ENCODE data around the gene TM7SF2.
A peak's percentile ranks its signal among the peaks of the same experiment; 100 is the strongest.
"Not testable (repeated sequence)": the region's sequence is repeated elsewhere in the genome, so short reads cannot be mapped to it uniquely, and the experiment has no call there.

TM7SF2 gene

DNA sequence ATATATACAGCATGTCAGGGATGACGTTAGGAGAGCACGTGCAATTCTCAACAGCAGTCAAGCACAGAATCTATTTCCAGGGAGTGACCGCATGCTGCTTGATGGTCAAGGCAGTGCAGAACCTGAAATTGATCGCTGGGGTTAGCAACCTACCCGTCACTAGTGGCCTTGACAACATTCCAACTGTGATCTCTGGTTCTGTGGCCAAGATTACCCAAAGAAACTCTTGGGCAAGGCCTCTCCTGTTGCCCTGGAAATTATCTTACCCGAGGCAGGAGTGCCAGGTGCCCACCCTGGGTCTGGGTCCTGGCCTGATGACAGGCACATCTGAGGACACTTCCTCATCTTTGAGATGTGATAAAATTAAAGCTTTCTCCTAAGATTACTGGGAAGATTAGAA, 2.2 kb downstream of the TM7SF2 start:
- DNase-seq, result no peak

DNA sequence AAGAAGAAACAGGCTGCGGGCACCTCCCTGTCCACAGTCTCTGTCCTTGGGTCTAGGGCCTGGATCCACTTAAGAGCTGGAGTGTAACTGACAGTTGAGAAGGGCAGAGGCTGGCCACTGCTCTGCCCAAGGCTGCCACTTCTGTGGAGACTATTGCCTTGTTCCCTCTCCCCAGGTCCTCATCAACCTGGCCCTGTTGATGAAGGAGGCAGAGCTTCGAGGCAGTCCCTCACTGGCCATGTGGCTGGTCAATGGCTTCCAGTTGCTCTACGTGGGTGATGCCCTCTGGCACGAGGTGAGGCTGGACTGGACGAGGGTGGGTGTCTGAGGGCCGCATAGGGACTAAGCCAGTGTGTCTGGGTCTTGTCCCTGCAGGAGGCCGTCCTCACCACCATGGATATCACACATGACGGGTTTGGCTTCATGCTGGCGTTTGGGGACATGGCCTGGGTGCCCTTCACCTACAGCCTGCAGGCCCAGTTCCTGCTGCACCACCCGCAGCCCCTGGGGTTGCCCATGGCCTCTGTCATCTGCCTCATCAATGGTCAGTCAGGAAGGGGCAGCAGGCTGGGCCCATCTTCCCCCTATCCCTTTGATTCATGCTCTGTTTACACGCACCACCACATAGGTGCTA, 3.0 kb downstream of the TM7SF2 start:
- DNase-seq, result no peak

GRCh38 chr11:65115361-65116082, 3.9 kb downstream of the TM7SF2 start:
- DNase-seq, result no peak

DNA sequence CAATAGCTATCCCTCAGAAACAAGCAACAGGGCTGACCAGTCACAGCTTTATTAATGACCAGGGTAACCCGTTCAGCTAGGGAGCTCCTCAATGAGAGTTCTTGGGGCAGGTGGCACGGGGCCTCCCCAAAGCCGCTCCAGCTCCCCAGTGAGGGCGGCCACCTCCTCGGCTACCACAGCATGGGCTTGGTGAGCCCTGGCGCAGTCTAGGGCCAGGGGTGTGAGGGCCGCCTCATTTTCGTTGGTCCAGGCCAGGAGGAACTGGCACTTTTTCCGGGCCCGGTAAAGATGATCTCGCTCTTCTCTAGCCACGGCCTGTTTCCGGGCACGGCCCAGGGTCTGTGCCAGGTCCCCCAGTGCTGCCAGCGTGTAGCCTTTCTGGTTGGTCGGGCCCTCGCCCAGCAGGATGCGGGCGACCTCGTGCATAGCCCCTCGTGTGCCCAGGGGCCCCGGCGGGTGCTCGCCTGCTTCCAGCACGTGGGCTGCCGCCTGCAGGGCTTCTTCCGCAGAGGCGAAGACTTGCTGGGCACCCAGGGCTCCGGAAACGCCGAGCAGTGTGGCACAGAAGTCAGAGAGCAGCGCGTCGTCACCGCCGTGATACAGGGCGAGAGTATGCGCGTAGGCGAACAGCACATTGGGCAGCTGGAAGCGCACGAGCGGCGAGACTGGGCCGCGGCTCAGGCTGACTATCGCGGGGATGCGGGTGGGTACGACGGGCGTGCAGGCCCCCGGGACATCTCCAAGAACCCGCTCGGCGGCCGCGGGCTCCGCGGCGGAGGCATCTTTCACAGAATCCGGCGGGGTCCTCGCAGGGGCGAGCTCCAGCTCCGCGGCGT, 4.9 kb downstream of the TM7SF2 start:
- peak in 10 of 56 donors; percentile 20 to 55 (median 42) for DNase-seq

DNA sequence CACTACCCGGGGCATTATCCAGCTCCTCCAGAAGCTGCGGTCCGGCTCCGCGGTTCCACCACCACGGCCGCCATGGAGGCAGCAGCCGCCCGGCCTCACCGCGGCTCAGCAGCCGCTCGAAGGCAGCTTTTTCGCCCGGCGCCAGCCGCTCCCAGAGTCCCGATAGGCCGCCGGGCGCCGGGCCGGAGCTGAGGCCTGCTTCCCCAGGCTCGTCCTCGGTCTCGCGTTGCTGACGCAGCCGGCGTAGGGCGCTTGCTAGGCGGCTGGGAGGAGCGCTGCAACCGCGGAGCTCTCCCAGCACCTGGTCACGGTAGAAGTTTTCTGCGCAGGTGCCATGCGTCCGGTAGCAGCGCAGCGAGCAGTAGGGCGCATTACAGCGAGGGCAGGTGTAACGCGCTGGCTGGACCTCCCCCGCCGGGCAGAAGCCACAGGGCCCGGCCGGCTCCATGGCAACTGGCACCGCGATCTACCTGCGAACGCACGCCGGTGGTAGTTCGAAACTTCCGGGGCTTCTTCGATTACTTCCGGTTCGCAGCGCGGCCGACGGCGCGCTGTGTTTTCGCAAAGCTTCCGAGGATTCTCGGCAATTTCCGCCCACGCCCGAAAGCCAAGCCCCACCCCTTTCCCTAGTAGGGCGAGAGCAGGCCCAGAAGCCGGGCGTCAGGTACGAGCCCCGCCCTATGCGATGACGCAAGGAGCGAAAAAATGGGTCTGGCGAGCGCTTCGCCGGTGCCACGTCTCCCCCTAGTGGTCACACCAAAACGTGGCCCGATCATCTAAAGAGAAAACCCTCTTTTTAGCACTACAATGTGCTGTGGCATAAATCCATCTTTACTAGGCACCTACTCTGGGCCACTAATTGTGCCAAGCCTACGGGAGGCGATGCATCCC, 5.8 kb downstream of the TM7SF2 start, which contains the start of gene ZNHIT2:
TSS of gene ZNHIT2 (minus strand) at position 496 of the 891 bp plus-strand sequence. CDS start at position 448, 48 bp downstream.
- DNase-seq, result peak; percentile 53 to 100 (median 98)

- DNase-seq, result no peak
Measured at GRCh38 chr11:65118097-65118837, 6.6 kb downstream of the TM7SF2 start.

- DNase-seq, result not testable (repeated sequence)
Measured at GRCh38 chr11:65118891-65119669, 7.4 kb downstream of the TM7SF2 start.

DNA sequence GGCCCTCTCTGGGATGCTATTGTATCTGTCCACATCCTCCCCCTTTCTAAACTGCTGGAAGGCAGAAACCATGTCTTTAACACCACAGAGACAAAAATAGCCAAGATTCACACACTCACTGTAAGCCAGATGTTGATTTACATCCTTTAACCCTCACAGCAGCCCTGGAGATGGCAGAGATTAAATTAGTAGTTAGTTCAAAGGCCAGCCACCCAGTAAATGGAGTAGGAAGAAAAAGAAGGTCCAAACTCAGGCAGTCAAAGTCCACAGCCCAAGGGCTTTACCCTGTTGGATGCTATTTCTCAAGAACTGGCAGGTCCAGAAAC, 8.0 kb downstream of the TM7SF2 start:
- DNase-seq, result no peak

DNA sequence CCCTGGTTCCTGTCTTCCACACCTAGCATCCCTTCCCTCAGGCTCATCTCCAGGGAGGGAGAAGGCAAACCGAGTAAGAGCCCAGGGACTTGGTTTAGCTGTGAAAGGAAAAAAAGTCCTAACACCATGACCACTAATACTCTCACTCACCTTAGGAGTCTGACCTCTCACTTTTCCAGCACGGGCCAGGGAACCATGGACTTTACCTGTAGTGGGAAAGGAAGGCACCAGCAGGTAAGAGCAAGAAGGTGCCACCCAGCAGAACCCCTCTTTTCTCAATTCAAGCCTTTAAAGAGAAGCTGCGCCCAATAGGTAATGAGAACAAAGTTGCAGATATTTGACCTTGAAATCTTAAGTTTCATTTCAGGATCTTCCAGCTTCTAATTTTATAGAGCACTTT, 9.2 kb downstream of the TM7SF2 start:
- no peak for DNase-seq

DNA sequence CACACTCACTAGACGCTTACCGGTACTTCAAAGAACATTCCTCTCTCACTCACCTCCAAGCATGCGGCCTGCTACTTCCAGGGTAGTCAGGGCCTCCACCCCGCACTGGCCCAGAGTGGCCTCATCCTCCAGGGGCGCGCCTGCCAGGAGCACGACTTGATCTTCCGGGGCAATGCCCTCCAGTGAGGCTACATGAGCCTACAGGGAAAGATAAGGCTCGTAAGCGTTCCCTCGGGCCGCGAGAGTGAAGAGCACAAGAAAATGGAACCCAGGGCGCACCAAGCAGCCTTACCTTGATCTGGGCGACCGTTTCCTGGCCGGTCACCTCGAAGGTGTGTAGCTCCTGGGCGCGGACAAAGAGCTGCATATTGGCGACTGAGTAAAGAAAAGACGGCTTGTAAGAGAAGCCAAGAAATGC, 9.8 kb downstream of the TM7SF2 start:
- no peak for DNase-seq

DNA sequence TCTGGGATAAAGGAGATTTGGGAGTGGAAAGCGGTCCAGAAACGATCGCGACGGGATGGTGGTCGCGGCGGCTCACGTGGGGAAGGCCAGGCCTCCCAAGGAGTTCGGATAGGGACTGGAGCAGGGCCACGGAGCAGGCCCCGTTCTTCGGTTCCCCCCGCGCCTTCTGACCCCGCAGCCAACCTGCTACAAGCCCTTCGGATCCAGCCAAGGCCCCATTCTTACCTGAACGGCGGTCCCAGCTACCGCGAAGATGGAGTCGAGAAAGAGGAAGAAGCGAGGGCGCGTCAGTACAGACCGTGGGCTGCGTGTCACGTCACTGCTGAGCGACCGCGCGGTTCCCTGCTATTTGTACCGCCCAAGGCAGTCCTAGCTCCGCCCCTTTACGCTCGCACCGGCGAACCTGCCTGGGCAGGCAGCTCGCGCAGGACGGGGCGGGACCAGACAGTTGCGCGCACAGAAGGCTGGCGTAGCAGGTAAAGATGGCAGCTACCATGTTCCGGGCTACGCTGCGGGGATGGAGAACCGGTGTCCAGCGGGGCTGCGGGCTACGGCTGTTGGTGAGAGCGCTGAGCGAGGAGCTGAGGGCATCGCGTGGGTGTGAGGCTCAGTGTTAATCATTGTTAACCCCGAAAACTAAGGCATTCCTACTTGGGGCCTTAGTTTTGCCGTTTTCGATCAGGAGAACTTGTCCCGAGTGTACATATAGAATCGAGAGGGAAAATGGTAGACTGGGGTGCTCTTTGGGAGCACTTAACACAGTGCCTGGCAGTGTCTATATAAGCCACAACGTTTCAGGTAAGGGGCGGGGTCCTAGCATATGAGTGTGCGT, 10.4 kb downstream of the TM7SF2 start, which contains the start of the genes FAU and MRPL49:
TSS of gene FAU (minus strand) at position 270 of the 832 bp plus-strand sequence. CDS start 321 bp downstream, outside the sequence.
TSS of gene MRPL49 (plus strand) at position 457 of the 832 bp plus-strand sequence. CDS start at position 483, 26 bp downstream.
- peak; percentile 63 to 98 (median 91) for DNase-seq

- DNase-seq, result no peak
Measured at GRCh38 chr11:65124480-65125196, 13.0 kb downstream of the TM7SF2 start.

- DNase-seq, result no peak
Measured at GRCh38 chr11:65125197-65126056, 13.8 kb downstream of the TM7SF2 start.

DNA sequence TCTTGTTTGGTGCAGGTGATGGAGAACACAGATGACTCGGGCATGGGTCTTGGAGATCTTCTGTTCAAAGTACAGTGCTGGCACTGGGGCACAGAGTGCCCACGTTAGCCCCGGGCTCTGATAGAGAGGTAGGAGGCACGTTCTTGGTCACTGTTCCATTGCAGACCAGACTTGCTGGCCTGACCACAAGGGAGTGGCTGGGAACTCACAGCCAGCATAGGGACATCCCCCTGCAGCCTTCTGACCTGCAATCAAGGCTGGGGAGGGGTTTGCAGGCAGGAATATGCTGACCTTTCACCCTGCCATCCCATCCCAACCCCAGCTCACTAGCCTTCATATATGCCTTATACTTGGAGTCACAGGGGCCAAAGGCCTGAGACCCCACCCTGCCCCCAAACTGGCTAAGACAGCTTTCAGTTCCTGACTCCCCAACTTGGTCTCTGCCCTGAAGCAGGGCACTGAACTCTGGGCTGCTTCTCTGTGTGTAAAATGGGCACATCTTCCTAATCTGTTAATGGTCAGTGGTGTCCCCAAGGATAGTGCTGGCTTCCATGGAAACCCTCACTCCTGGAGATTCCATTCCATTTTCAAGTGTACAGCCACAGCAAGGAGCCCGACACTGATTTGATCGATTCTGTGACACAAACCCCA, 15.1 kb downstream of the TM7SF2 start:
- DNase-seq, result no peak

- DNase-seq, result no peak
Measured at GRCh38 chr11:65127473-65128181, 16.0 kb downstream of the TM7SF2 start.

Measured in amygdala (tissue), 56 donors.